GM18909 (cell line): ENCODE results near the gene NPAS4.

ENCODE experiments used
- ATAC-seq: cut with Tn5 transposase; IDR thresholded peaks from one replicate; pipeline ENCODE4 v1.9.1; 2021; ENCODE audit warnings: mild to moderate bottlenecking; ENCODE audit not compliant: unreplicated experiment, poor library complexity

Gene NPAS4

GRCh38 chr11:66473608-66474515 is 53.0 kb downstream of the NPAS4 start:
- ATAC-seq, result no peak

GRCh38 chr11:66475349-66476172 is 54.7 kb downstream of the NPAS4 start:
- no peak for ATAC-seq
